GM20431 (cell line): ENCODE results near the gene CERS4.
"Not testable (repeated sequence)": the region's sequence is repeated elsewhere in the genome, so short reads cannot be mapped to it uniquely, and the experiment has no call there.

ENCODE experiments used
- in situ Hi-C: fragments of 300-500 bp; cut with MseI, MboI; formaldehyde crosslinking; loops from one replicate; pipeline ENCODE4 v1.15.0; 2020; ENCODE audit warnings: low sequenced_read_pairs; ENCODE audit not compliant: unreplicated experiment

CERS4 gene, protein sequence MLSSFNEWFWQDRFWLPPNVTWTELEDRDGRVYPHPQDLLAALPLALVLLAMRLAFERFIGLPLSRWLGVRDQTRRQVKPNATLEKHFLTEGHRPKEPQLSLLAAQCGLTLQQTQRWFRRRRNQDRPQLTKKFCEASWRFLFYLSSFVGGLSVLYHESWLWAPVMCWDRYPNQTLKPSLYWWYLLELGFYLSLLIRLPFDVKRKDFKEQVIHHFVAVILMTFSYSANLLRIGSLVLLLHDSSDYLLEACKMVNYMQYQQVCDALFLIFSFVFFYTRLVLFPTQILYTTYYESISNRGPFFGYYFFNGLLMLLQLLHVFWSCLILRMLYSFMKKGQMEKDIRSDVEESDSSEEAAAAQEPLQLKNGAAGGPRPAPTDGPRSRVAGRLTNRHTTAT

DNA sequence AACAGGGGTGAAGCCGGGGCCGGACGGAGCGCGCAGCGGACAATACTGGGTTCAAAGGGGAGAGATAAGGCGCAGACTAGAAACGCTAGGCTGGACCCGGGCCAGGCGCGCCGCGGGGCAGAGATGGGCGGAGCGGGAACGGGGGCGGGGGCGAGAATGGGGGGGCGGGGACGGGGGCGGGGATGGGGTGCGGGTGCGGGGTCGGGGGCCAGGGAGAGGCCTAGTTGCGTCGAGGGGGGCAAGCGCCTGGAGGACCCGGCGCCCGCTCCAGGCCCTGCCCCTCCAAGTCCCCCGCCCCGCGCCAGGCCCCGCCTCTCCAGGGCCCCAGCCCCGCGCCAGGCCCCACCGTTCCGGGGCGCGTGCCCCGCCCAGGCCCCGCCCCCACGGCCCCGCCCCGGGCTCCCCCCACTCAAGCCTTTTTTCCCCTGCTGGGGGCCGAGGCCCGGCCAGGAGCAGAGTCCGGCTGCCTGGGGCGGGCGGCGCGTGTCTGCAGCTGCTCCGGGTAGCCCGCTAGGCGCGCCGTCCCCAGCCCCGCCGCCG lies at the start of gene CERS4:
TSS of gene CERS4 (plus strand) at position 449 of the 540 bp plus-strand sequence. CDS start 41,707 bp downstream, outside the sequence.
- in situ Hi-C loops = no loop called here

DNA sequence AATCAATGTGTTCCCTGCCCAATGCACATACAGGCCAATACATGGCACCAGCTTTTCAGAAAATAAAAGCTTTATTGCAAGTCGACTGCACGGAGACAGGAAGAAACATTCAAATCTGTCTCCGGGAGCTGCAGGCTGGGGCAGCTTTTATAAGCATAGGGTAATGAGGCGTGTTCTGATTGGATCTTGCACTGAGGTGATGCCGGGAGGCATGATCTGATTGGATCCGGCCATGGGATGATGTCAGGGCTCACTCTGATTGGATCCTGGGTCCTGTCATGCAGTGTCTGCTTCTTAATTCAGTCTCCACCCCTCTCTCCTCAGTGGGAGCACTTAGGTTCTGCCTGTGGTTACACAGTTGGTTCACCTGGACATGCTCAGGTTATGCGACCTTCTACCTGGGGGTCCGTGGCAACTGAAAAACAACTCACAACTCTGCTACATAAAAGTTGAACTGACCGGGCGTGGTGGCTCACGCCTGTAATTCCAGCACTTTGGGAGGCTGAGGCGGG lies 48.0 kb upstream of the CERS4 start:
- in situ Hi-C loops = no loop called here

DNA sequence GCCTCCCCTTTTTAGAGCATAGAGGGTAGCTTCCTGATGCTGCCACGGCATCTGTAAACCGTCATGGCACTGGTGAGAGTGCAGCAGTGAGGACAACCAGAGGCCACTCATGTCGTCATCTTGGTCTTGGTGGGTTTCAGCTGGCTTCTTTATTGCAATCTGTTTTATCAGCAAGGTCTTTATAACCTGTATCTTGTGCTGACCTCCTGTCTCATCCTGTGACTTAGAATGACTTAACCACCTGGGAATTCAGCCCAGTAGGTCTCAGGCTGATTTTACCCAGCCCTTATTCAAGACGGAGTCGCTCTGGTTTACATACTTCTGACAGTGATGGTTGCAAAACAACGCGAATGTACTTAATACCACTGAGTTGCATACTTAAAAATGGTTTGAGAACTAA lies 45.4 kb upstream of the CERS4 start:
- in situ Hi-C loops = no loop called here

DNA sequence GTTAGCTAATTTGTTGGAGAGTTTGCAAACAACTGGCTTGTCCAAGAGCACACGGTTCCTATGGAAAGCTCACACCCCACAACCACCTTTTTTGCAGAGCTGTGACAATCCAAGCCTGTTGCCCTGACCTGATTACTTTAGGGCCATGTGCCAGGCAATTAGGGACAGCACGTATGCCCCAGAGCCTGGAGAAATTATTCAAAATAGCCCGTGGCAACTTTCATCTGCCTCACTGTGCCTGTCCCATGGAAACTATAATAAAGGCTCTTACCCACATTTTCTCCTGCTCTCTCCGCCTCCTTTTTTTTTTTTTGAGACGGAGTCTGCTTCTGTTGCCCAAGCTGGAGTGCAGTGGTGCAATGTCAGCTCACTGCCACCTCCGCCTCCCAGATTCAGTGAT lies 41.2 kb upstream of the CERS4 start:
- in situ Hi-C loops = no loop called here

DNA sequence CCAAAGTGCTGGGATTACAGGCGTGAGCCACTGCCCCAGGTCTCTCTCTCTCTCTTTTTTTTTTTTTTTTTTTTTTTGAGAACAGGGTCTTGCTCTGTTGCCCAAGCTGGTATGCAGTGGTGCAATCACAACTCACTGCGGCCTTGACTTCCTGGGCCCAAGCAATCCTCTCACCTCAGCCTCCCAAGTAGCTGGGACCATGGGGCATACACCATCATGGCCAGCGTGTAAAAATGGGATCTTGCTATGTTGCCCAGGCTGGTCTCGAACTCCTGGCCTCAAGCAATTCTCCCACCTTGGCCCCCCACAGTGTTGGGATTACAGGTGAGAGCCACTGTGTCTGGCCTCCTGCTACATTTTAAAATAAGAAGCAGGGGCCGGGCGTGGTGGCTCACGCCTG lies 40.6 kb upstream of the CERS4 start:
- in situ Hi-C loops = no loop called here

DNA sequence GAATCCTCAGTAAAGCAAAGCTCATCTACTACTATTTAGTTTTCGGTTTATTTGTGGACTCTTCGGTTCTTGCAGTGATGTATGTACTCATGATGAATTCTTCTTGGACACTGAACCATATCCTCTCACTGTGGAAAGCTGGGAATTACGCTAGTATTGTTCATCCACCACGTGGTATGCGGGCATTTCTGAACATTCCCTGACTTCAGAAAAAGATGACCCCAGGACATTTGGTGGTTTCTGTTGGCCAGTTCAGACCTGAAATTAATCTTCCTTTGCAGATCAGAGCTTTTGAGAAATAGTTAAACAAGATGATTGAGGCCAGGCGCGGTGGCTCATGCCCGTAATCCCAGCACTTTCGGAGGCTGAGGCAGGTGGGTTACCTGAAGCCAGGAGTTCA lies 34.5 kb upstream of the CERS4 start:
- in situ Hi-C loops = no loop called here

DNA sequence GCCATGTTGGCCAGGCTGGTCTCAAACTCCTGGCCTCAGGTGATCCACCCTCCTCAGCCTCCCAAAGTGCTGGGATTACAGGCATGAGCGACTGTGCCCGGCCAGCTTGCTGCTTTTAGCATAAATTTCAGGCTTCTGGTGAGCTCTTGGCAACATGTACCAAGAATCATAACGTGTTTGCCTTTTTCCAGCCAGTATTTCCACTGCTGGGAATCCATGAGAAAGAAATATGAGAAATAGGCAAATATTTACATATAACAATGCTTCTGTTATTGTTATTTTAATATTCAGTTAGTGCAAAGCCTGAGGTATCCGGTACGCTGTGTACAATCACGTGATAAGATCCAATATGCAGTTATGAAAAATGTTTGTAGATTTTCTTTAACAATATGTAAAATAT lies 29.2 kb upstream of the CERS4 start:
- in situ Hi-C loops = no loop called here

DNA sequence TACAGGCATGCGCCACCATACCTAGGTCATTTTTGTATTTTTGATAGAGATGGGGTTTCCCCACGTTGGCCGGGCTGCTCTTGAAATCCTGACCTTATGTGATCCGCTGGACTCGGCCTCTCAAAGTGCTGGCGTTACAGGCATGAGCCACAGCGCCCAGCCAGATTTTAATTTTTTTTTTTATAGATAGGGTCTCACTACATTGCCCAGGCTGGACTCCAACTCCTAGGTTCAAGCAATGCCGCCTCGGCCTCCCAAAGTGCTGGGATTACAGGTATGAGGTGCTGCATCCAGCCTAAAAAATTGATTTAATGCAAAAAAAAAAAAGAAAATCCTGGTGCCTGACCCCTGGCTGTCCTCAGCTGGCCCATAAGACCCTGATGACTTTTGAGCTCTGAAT lies 24.9 kb upstream of the CERS4 start:
- in situ Hi-C loops = no loop called here

DNA sequence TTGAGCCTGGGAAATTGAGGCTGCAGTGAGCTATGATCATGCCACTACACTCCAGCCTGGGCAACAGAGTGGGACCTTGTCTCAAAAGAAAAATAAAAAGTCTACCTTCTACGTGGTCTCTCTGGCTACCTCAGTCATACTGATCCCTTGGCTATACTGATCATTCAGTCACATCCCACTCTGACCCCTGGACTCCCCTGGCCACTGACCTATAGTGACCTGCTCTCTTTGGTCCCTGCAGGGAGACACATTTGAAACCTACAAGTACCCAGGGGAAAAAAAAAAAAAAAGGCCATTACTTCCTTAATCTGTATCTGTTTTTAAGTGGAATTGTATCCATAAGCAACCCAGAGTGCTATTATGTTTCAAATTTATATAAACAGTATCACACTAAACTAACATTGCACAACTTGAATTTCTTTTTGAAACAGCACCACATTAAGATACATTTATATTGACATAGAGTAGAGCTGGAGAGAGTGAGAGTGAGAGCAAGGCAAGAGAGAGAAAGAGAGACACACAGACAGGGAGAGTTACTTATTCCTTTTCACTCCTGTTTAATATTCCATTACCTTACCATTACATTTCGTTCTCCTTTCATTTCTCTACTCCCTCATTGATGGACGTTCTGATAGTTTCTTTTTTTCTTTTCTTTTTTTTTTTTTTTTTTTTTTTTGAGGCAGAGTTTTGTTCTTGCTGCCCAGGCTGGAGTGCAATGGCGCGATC lies 23.7 kb upstream of the CERS4 start:
- in situ Hi-C loops = no loop called here

DNA sequence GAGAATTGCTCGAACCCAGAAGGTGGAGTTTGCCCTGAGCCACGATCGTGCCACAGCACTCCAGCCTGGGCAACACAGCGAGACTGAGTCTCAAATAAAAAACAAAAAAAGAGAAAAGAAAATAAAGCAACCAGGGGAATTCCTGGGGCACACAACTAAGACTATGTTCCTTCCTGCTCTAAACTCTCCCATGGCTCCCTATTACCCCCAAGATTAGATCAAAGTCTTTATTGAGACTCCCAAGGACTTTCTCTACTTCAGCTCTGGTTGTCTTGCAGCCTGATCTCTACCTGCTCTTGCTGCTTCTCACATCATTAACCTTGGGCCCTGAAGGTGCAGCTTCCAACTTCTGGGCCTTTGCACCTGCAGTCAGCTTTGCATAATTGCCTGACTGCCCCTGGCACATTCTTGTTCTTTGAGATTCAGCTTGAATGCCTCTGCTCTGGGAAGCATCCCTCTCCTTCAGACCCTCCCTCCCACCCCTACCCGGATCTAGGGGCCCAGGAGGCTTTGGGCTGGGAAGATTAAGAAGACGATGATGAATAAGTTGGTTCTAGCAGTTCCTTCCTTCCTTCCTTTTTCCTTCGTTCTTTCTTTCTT lies 16.8 kb upstream of the CERS4 start:
- in situ Hi-C loops = no loop called here

DNA sequence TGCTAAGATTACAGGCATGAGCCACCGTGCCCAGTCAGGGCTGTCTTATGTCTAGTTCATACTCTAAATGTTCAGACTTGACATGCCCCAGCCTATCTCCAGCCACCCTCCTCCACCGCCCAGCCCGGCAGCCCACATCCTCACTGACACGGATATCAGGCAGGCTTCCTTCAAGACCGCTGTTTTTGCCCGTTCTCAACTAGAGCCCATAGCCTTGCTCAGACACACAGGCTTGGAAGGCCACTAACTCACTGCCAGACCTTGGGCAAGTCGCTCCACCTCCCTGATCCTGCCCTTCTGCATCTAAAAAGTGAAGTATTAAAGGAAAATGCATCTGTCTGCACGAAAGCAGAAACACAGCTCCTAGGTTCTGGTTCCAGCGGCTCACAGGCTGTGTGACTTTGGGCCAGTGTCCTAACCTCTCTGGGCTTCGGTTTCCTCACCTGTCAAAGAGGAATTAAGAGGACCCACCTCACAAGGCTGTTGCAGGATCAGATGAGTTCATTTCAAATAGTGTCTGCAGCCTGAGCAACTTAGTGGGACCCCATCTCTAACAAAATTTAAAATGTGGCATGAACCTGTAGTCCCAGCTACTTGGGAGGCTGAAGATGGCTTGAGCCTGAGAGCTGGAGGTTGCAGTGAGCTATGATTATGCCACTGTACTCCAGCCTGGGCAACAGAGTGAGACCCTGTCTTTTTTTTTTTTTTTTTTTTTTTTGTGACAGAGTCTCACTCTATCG lies 14.5 kb upstream of the CERS4 start:
- in situ Hi-C loops = no loop called here

DNA sequence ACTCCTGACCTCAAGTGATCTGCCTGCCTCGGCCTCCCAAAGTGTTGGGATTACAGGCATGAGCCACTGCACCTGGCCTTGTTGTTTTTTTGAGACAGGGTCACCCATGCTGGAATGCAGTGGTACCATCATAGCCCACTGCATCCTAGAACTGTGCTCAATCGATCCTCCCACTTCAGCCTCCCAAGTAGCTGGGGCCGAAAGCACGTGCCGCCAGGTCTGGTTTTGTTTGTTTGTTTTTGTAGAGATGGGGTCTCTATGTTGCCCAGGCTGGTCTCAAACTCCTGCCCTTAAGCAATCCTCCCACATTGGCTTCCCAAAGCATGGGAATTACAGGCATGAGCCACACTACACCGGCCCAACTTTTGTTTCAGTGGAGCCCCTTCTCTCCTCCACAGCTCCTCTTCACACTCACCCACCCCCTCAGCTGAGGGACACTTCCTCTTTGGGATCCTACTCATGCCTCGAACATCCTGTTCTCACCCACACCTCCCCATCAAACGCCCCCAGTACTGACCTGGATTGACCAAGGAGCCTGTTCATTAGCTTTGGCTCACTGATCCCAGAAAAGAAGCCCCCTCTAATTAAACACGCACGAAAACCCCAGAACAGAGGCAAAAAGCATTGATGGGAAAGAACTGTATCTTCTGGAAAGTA lies 12.8 kb upstream of the CERS4 start:
- in situ Hi-C loops = no loop called here

DNA sequence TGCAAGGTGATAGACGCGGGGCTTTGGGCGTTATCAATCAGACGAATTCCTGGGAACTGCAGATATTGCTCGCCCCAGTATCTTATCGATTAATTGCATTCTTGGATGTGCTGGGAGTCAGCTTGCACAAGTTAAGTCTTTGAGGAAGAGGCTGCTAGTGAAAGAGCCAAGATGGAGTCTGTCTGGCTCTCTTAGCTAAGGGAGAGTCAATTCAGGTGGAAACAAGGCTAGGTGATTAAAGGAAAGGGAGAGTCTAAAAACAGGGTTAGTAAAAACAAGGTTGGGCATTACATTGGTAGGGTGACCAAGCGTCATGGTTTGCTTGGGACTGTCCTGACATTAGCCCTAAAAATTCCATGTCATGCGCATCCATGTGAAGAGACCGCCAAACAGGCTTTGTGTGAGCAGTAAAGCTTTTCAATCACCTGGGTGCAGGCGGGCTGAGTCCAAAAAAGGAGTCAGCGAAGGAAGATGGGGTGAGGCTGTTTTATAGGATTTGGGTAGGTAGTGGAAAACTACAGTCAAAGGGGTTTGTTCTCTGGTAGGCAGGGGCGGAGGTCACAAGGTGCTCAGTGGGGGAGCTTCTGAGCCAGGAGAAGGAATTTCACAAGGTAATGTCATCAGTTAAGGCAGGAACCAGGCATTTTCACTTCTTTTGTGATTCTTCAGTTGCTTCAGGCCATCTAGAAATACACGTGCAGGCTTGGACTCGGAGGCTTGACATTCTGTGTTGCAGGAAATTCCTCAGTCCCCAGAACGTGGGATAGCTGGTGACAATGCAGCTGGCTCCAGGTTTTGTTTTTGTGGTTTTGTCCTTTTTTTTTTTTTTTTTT lies 5.7 kb upstream of the CERS4 start:
- in situ Hi-C loops = not testable (repeated sequence)

DNA sequence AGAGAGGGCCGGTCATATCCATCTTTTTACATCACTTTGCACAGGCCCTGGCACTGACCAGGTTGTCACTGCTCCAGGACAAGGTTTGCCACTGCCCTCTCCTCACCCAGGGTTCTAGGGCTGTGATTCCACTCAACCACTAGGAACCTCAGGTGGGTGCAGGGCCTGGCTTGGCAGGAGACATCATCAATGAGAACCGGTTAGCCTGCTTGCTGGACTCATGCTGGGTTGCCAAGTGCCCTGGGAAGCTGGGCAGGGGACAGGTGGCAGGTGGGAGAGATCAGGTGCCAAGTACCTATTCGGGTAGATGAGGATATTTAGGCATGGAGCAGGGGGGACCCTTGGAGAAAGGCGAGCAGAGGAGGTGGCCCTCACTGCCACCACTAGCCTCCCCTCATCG lies 4.2 kb upstream of the CERS4 start:
- in situ Hi-C loops = no loop called here

DNA sequence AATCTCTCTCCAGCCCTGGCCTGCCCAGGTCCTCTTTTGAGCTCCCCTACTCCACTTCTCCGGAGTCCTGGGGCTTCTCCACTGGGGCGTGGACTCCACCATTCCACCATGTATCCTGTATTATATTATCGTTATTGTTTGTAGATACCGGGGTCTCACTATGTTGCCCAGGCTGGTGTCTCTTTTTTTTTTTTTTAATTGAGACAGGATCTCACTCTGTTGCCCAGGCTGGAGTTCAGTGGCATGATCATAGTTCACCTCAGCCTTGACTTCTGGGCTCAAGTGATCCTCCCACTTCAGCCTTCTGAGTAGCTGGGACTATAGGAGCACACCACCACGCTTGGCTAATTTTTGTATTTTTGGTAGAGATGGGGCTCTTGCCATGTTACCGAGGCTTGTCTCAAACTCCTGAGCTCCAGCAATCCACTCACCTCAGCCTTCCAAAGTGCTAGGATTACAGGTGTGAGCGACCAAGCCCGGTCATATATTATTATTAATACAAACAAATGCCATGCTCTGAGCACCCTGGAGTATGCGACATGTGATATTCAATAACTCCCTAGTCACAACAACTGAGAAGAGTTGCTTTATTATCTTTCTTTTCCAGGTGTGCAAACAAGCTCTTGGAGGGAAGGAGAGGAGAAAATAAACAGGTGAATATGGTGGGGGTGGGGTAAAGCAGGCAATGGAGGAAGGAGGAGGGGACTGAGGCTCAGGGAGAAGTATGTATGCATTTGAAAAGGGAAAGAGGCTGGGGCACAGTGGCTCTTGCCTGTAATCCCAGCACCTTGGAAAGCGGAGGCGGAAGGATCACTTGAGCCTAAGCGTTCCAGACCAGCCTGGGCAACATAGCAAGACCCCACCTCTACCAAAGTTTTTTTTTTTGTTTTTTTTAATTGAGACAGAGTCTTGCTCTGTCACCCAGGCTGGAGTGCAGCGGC lies 2.8 kb upstream of the CERS4 start:
- in situ Hi-C loops = no loop called here

DNA sequence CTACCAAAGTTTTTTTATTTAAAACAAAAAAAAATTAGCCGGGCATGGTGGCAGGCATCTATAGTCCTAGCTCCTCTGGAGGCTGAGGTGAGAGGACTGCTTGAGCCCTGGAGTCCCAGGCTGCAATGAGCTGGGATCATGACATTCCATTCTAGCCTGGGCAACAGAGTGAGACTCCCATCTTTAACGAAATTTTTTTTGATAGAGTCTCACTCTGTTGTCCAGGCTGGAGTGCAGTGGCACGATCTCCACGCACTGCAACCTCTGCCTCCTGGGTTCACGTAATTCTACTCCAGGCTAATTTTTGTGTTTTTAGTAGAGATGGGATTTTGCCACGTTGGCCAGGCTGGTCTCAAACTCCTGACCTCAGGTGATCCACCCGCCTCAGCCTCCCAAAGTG lies 1.8 kb upstream of the CERS4 start:
- in situ Hi-C loops = not testable (repeated sequence)

DNA sequence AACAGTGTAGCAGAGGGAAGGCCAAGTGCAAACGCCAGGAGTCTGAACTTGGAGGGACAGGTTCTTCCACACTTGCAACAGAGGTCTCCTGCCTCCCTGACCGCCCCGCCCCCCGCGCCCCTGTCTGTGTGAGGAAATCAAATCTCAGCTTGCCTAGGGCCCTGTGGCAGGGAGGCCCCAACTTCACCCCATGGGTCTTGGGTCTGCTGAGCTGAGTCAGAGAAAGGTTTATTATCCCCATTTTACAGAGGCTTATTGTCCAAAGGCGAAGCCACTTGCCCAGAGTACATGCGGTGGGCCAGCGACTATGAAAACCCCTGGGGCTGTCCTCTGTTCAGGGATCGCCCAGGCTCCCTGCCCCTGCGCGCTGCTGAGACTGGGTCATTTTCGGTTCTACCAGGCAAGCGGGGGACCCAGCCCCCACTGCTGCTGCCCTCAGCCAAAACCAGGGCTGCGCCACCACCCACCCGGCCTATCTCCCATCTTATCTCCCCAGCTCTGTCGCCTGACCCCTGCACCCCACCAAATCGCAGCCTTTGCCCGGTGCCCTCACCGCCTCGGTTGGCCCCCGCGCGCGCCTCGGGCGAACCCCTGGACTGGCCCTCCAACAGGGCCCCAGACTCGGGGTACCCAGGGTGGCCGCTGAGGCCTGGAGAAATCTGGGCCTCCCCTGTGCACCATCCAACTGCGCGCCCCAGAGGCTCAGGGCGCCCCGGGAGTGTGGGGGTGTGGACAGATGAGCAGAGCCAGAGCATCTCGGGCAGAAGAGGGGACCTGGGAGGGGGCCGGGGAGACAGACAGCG lies 850 bp upstream of the CERS4 start:
- in situ Hi-C loops = no loop called here
